NCI-H2196 treated with DMSO at 0.1 percent for 48 hours (cell line): ENCODE data around the gene SPRED3.
"Not testable (repeated sequence)": the region's sequence is repeated elsewhere in the genome, so short reads cannot be mapped to it uniquely, and the experiment has no call there.

ENCODE experiments used
- DNase-seq: peaks from one replicate; lab custom pipeline; 2025; ENCODE audit not compliant: unreplicated experiment; lab: John Stamatoyannopoulos, UW

SPRED3 gene

DNA sequence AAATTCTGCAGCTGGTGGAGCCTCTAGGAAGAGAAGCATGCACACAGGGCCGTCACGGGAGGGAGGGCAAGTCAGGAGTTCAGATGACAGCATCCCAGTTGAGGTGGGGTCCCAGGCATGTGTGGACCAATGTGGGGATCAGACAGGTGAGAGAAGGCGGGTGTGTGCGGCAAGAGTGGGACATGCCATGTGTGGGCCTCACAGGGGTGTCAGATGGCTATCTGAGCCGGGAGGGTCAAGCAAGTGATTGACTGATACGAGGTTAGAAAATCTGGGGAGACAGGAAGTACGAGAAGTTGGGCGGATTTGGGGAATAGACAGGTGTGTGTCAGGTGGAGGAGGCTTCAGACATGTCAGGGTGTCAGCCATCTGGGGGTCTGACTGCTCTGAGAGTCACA, 28.6 kb downstream of the SPRED3 start:
- DNase-seq: no peak

GRCh38 chr19:38417544-38418506, 29.3 kb downstream of the SPRED3 start:
- DNase-seq: no peak

GRCh38 chr19:38420935-38421334, 32.4 kb downstream of the SPRED3 start:
- no peak for DNase-seq

DNA sequence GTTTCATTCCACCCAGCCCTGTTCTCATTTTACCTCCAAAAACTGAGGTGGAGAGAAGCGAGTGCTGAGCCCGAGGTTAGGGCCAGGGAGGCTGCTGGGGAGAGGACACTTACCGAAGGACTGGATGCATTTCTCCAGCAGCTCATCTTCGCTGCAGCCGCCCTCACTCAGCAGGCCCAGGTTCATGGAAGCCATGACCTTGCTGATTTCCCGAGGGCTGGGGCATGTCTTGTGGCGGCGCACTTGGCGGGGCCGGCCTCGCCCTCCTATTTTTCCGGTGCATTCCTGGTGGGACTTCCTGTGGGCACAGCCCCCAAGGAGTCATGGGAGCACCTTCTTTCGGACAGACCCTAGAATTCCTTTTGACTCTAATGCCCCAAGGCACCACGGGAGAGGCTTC, 33.4 kb downstream of the SPRED3 start:
- no peak for DNase-seq

DNA sequence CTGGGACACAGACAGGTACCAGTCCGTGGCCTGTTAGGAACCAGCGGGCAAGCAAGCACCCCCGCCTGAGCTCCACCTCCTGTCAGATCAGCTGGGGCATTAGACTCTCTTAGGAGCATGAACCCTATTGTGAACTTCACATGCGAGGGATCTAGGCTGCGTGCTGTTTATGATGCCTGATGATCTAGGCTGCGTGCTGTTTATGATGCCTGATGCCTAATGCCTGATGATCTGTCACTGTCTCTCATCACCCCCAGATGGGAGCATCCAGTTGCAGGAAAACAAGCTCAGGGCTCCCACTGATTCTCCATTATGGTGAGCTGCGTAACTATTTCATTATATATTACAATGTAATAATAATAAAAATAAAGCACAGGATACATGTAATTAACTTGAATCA, 33.9 kb downstream of the SPRED3 start:
- no peak for DNase-seq

DNA sequence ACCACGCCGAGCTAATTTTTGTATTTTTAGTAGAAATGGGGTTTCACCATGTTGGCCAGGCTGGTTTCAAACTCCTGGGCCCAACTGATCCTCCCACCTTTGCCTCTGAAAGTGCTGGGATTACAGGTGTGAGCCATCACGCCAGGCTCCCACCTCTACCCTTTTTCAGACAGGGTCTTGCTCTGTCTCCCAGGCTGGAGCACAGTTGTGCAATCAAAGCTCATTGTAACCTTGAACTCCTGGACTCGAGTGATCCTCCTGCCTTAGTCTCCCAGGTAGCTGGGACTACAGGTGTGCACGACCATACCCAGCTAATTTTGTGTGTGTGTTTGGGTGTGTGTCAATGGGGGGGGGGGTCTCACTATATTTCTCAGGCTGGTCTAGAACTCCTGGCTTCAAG, 35.8 kb downstream of the SPRED3 start:
- no peak for DNase-seq

GRCh38 chr19:38425222-38425809, 36.8 kb downstream of the SPRED3 start:
- DNase-seq: no peak

GRCh38 chr19:38425810-38426466, 37.4 kb downstream of the SPRED3 start, which contains the start of gene RASGRP4:
Gene RASGRP4 (minus strand): TSS chr19:38426219. CDS start chr19:38426091, 128 bp downstream.
- DNase-seq: no peak

- DNase-seq: not testable (repeated sequence)
Measured at GRCh38 chr19:38427035-38427677, 38.7 kb downstream of the SPRED3 start.

GRCh38 chr19:38429055-38429810, 40.7 kb downstream of the SPRED3 start:
- DNase-seq: no peak

DNA sequence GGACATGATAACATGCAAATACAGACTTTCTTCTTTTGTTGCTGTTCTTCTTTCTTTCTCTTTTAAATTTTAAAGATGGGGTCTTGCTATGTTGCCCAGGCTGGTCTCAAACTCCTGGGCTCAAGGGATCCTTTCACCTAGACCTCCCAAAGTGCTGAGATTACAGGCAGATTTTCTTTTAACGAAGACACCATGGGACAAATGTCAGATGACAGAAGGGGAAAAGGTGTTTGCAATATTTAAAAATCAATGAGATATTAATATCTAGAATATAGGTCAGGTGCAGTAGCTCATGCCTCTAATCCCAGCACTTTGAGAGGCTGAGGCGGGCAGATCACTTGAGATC, 41.3 kb downstream of the SPRED3 start:
- no peak for DNase-seq

GRCh38 chr19:38430931-38431330, 42.4 kb downstream of the SPRED3 start:
- DNase-seq: no peak

GRCh38 chr19:38433268-38433733, 44.8 kb downstream of the SPRED3 start, which contains the start of gene RYR1:
Gene RYR1 (plus strand): TSS chr19:38433691. CDS start chr19:38433830, 139 bp downstream.
- no peak for DNase-seq

DNA sequence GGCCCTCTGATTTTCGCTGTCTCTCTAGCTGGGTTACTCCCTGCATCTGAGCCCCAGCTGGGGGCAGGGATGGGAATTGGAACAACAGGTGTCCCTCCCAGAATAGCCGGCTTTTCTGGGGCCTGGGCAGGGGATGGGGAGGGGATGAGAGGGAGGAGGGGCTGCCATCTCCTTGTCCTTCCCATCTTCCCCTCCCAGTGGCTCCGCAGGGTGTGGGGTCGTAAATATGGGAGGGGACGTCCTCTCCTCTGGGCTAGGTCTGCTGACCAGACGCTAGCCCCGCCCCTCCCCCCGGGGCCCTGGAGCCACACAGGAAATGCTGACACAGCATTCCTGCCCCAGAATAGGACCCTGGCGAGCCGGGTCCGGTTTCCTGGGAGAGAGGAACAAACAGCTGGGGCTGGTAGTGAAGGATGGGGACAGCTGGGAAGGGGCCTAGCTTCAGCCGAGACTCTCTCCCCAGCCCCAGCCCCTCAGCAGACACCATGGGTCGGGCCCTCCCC, 46.1 kb downstream of the SPRED3 start:
- no peak for DNase-seq

DNA sequence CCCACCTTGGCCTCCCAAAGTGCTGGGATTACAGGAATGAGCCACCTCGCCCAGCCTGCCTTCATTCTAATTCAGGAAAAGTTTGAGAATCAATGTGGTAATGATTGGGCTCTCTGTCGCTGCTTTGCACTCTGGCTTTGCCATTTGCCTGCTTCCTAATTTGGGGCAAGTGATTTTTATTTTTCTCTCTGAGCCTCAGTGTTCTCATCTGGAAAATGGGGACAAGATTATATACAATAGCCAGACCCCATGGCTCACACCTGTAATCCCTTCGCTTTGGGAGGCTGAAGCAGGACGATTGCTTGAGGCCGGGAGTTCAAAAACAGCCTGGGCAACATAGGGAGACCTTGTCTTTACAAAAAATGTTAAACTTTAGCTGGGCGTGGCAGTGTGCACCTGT, 48.8 kb downstream of the SPRED3 start:
- DNase-seq: no peak

DNA sequence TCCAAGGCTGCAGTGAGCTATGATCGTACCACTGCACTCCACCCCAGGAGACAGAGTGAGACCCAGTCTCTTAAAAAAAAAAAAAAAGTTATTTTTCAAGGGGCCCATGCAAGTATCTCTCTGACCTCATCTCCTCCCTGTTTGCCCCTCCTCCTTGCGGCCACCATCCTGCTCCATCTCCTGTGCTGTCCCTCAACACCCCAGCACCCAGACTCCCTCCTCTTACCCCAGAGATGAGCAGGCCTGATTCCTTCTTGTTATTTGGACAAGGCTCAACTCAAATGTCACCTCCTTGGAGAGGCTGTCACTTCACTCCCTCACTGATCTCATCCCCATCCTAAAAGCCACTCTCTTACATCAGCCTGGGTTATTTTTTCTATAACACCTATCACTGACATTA, 49.4 kb downstream of the SPRED3 start:
- DNase-seq: no peak

- no peak for DNase-seq
Measured at GRCh38 chr19:38440592-38440991, 52.1 kb downstream of the SPRED3 start.

GRCh38 chr19:38441657-38442348, 53.3 kb downstream of the SPRED3 start:
- DNase-seq: no peak

DNA sequence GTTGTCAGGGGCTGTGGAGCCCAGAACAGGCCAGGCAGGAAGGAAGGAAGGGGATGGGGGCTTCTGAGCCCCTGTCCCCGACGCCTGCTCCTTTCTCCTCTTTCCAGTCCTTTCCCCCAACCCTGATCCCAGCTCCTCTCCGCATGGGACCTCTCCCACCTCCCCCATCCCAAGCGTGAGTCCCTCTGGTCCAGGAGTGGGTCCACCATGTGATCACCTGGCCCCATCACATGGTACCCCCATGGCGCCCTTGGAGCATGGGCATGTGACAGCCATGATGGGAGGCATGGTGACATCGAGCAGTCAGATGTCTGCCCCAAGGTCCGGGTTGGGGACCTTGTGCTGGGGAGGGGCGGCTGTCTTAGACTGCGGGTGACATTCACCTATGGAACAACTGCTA, 54.2 kb downstream of the SPRED3 start:
- DNase-seq: no peak
